ENCODE data around the gene ICE1. TPM values are rescaled to one million over a fixed set of nuclear protein-coding genes. Genes with fewer than 3 reads are reported as not detected.

The ICE1 gene
- total RNA-seq, 2 experiments from 2014 or later, result 23.4 to 24.4 TPM

GRCh38 chr5:5521029-5521428, 98.6 kb downstream of the ICE1 start:
- peaks cover 21% of the 10 kb centered on the region for H3K9me3 Mint-ChIP-seq
- POLR2A ChIA-PET, result interaction anchor here (1.5 kb wide), 1 partner anchor 17 kb away, joined by 3 read pairs; no protein-coding TSS in a partner anchor
- CTCF ChIA-PET, result no interaction called here
- no peak for DNase-seq
- no peak overlapping the region for H3K27ac Mint-ChIP-seq
- H3K36me3 Mint-ChIP-seq (ENCODE audit: low read depth), result peaks cover 27% of the 10 kb centered on the region
- no peak overlapping the region for H3K4me3 Mint-ChIP-seq
- H3K4me1 Mint-ChIP-seq, result peaks cover 26% of the 10 kb centered on the region
- H3K27me3 Mint-ChIP-seq, result peaks cover 4% of the 10 kb centered on the region

- H3K9me3 Mint-ChIP-seq, result peaks cover 22% of the 10 kb centered on the region
- H3K4me3 Mint-ChIP-seq, result no peak overlapping the region
- peaks cover 26% of the 10 kb centered on the region for H3K4me1 Mint-ChIP-seq
- ChIA-PET POLR2A (interaction anchor here (1.5 kb wide), 1 partner anchor 17 kb away, joined by 3 read pairs; no protein-coding TSS in a partner anchor), CTCF (interaction anchor here (1.5 kb wide), 1 partner anchor 25 kb away, joined by 5 read pairs; no protein-coding TSS in a partner anchor)
- no peak overlapping the region for H3K27ac Mint-ChIP-seq
- H3K36me3 Mint-ChIP-seq (ENCODE audit: low read depth), result peaks cover 28% of the 10 kb centered on the region
- peaks cover 3% of the 10 kb centered on the region for H3K27me3 Mint-ChIP-seq
- no peak for DNase-seq
Observed at GRCh38 chr5:5521478-5521877, 99.0 kb downstream of the ICE1 start.

DNA sequence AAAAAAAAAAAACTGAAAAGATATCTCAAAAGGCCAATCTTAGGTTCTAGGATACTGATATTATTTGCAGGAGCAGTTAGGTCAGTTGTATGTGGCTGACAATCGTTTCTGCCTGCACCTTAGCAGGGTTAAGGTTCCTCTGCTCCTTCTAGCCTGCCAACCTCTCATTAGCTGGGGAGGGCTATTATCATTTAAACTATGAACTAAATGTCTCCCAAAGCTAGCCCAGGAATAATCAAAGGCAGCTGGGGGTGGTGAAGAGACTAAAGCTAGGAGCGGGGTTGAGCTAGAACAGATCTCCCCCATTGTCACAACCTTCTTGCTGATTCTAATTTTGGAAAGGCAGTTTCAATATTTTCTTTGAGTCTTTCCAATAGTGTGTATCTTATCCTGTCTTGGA, 99.9 kb downstream of the ICE1 start:
- DNase-seq, result no peak
- Mint-ChIP-seq H3K4me1 (peaks cover 26% of the 10 kb centered on the region), H3K36me3 (ENCODE audit: low read depth) (peaks cover 29% of the 10 kb centered on the region), H3K27ac (no peak overlapping the region), H3K4me3 (no peak overlapping the region), H3K27me3 (no peaks in the 10 kb centered on the region), H3K9me3 (peaks cover 22% of the 10 kb centered on the region)
- POLR2A ChIA-PET, result no interaction called here
- CTCF ChIA-PET, result interaction anchor here (0.7 to 1.5 kb wide), 2 partner anchors 26 to 45 kb away, joined by 3 to 5 read pairs; no protein-coding TSS in a partner anchor

DNA sequence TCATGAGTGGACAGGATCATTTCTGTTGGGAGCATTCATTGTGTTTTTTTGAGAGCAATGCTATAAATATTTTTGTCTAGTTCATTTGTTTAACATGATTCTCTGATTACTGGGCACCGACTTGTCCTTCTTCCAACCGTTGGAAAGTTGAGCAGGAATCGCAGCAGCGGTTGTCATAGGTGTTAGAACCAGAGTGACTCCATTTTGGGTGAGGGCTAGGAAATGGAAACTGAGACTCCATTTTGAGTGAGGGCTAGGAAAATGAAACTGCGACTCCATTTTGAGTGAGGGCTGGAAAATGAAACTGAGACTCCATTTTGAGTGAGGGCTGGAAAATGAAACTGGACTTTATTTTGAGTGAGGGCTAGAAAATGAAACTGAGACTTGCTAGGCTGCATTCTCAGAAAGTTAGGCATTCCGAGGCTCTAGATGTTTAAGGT, 100.6 kb downstream of the ICE1 start:
- POLR2A ChIA-PET, result interaction anchor here (1.5 kb wide), 1 partner anchor 101 kb away, joined by 4 read pairs; no protein-coding TSS in a partner anchor
- H3K9me3 Mint-ChIP-seq, result peaks cover 22% of the 10 kb centered on the region
- peak overlapping the region; percentile 72 for H3K27ac Mint-ChIP-seq
- H3K4me3 Mint-ChIP-seq, result peak overlapping the region; percentile 43
- CTCF ChIA-PET, result interaction anchor here (1.5 kb wide), 1 partner anchor 26 kb away, joined by 5 read pairs; no protein-coding TSS in a partner anchor
- DNase-seq, result peak; percentile 48
- H3K36me3 Mint-ChIP-seq (ENCODE audit: low read depth), result peaks cover 31% of the 10 kb centered on the region
- H3K4me1 Mint-ChIP-seq, result peaks cover 26% of the 10 kb centered on the region
- no peaks in the 10 kb centered on the region for H3K27me3 Mint-ChIP-seq

GRCh38 chr5:5524327-5524726, 101.8 kb downstream of the ICE1 start:
- Mint-ChIP-seq H3K4me3 (no peak overlapping the region), H3K4me1 (peaks cover 26% of the 10 kb centered on the region), H3K9me3 (peaks cover 31% of the 10 kb centered on the region), H3K36me3 (ENCODE audit: low read depth) (peaks cover 39% of the 10 kb centered on the region), H3K27me3 (peaks cover 4% of the 10 kb centered on the region), H3K27ac (peak overlapping the region; percentile 72)
- DNase-seq, result no peak
- CTCF ChIA-PET, result interaction anchor here (1.1 to 1.7 kb wide), 2 partner anchors 27 to 30 kb away, joined by 3 read pairs; no protein-coding TSS in a partner anchor
- POLR2A ChIA-PET, result interaction anchor here (1.1 to 1.5 kb wide), 2 partner anchors 30 to 102 kb away, joined by 3 to 4 read pairs; no protein-coding TSS in a partner anchor

DNA sequence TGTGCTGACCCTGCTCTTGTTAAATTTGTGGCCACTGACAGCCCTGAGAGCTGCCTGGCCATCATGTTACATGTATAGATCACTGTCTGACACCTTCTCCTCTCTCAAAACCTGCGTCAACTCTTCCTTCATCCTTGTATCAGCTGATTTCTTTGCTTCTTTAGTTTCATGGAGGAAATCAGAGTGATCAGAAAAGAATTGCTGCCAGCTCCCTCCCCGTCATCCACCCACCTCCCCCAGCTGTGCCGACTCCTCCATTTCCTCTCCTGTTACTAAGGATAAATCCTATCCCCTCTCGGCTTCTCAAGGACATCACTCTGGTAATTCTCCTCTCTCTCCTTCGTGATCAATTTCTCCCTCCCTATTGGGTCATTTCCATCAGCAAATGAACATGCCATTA, 108.9 kb downstream of the ICE1 start:
- Mint-ChIP-seq H3K4me3 (no peak overlapping the region), H3K27ac (no peak overlapping the region), H3K27me3 (peaks cover 13% of the 10 kb centered on the region), H3K9me3 (peaks cover 9% of the 10 kb centered on the region), H3K4me1 (no peaks in the 10 kb centered on the region), H3K36me3 (ENCODE audit: low read depth) (peaks cover 11% of the 10 kb centered on the region)
- CTCF ChIA-PET, result no interaction called here
- no peak for DNase-seq
- POLR2A ChIA-PET, result no interaction called here

- H3K9me3 Mint-ChIP-seq, result peaks cover 9% of the 10 kb centered on the region
- H3K4me3 Mint-ChIP-seq, result no peak overlapping the region
- CTCF ChIA-PET, result no interaction called here
- H3K36me3 Mint-ChIP-seq (ENCODE audit: low read depth), result peaks cover 8% of the 10 kb centered on the region
- no peak overlapping the region for H3K27ac Mint-ChIP-seq
- H3K4me1 Mint-ChIP-seq, result no peaks in the 10 kb centered on the region
- POLR2A ChIA-PET, result no interaction called here
- H3K27me3 Mint-ChIP-seq, result peaks cover 13% of the 10 kb centered on the region
- DNase-seq, result no peak
Observed at GRCh38 chr5:5532306-5533076, 110.0 kb downstream of the ICE1 start.

GRCh38 chr5:5533927-5534326, 111.5 kb downstream of the ICE1 start:
- ChIA-PET CTCF (no interaction called here), POLR2A (no interaction called here)
- no peak overlapping the region for H3K27ac Mint-ChIP-seq

GRCh38 chr5:5534333-5534732, 111.9 kb downstream of the ICE1 start:
- Mint-ChIP-seq H3K4me3 (no peak overlapping the region), H3K9me3 (no peaks in the 10 kb centered on the region), H3K27me3 (peaks cover 10% of the 10 kb centered on the region), H3K4me1 (no peaks in the 10 kb centered on the region), H3K36me3 (ENCODE audit: low read depth) (no peaks in the 10 kb centered on the region), H3K27ac (no peak overlapping the region)
- DNase-seq, result no peak
- CTCF ChIA-PET, result no interaction called here
- POLR2A ChIA-PET, result no interaction called here

More at GRCh38 chr5:5533927-5534326, 111.5 kb downstream of the ICE1 start:
- Mint-ChIP-seq H3K4me1 (no peaks in the 10 kb centered on the region), H3K36me3 (ENCODE audit: low read depth) (peaks cover 3% of the 10 kb centered on the region), H3K9me3 (peaks cover 3% of the 10 kb centered on the region), H3K4me3 (no peak overlapping the region), H3K27me3 (peaks cover 12% of the 10 kb centered on the region)
- no peak for DNase-seq

- Mint-ChIP-seq H3K4me1 (no peaks in the 10 kb centered on the region), H3K27me3 (peaks cover 6% of the 10 kb centered on the region), H3K9me3 (no peaks in the 10 kb centered on the region), H3K27ac (no peak overlapping the region), H3K4me3 (no peak overlapping the region), H3K36me3 (ENCODE audit: low read depth) (no peaks in the 10 kb centered on the region)
- ChIA-PET CTCF (no interaction called here), POLR2A (no interaction called here)
- DNase-seq, result no peak
Observed at GRCh38 chr5:5536871-5537270, 114.4 kb downstream of the ICE1 start.

- Mint-ChIP-seq H3K9me3 (no peaks in the 10 kb centered on the region), H3K27ac (no peak overlapping the region), H3K4me3 (no peak overlapping the region), H3K36me3 (ENCODE audit: low read depth) (no peaks in the 10 kb centered on the region), H3K4me1 (no peaks in the 10 kb centered on the region), H3K27me3 (peaks cover 4% of the 10 kb centered on the region)
- DNase-seq, result no peak
- POLR2A ChIA-PET, result no interaction called here
- CTCF ChIA-PET, result no interaction called here
Observed at GRCh38 chr5:5537426-5537825, 114.9 kb downstream of the ICE1 start.

- DNase-seq, result no peak
- peaks cover 6% of the 10 kb centered on the region for H3K27me3 Mint-ChIP-seq
- POLR2A ChIA-PET, result no interaction called here
- H3K36me3 Mint-ChIP-seq (ENCODE audit: low read depth), result no peaks in the 10 kb centered on the region
- H3K4me3 Mint-ChIP-seq, result no peak overlapping the region
- H3K9me3 Mint-ChIP-seq, result no peaks in the 10 kb centered on the region
- CTCF ChIA-PET, result no interaction called here
- H3K27ac Mint-ChIP-seq, result no peak overlapping the region
- no peaks in the 10 kb centered on the region for H3K4me1 Mint-ChIP-seq
Observed at GRCh38 chr5:5539590-5539989, 117.1 kb downstream of the ICE1 start.

Data from activated CD4-positive, alpha-beta memory T cell treated with anti-CD3 and anti-CD28 coated beads, Interleukin-2, amount 10 ng/mL, durations not matched to agents 7 days and 5 days (primary cell).